Prostate gland (tissue), 2 donors: Measurements from ENCODE around the gene CUL4A. TPM values are rescaled to one million over a fixed set of nuclear protein-coding genes. Genes with fewer than 3 reads are reported as not detected.
"Not testable (repeated sequence)": the region's sequence is repeated elsewhere in the genome, so short reads cannot be mapped to it uniquely, and the experiment has no call there.

ENCODE experiments used
- DNase-seq: peaks from one replicate; pipeline ENCODE4 v3.0.0-alpha.2; 2019; ENCODE audit warnings: low spot score
- H3K27ac ChIP-seq, 2 donors: fragments of 200-600 bp; sonication (generic); 2 replicates each; pipeline ENCODE4 v1.5.1; 2017 to 2019
- H3K27me3 ChIP-seq: fragments of 200-600 bp; sonication (generic); replicated peaks from 2 replicates; pipeline ENCODE4 v1.5.1; 2019; ENCODE audit not compliant: insufficient read depth
- H3K36me3 ChIP-seq, 2 donors: fragments of 200-600 bp; sonication (generic); 1 replicate in 1 of 2; 2 replicates in 1 of 2; pipeline versions ENCODE4 v1.5.1 to v1.8.1; 2017 to 2019
- H3K4me1 ChIP-seq: fragments of 200-600 bp; sonication (generic); replicated peaks from 2 replicates; pipeline ENCODE4 v1.5.1; 2019
- H3K4me3 ChIP-seq, 2 donors: fragments of 200-600 bp; sonication (generic); 2 replicates each; pipeline ENCODE4 v1.5.1; 2017 to 2019
- H3K9me3 ChIP-seq: fragments of 200-600 bp; sonication (generic); 2 replicates; pipeline ENCODE4 v1.5.1; 2017
- CTCF ChIP-seq, 4 experiments: fragments of 200-600 bp in 2 of 4; fragments of 450-650 bp in 2 of 4; sonication (generic) in 2 of 4; IDR thresholded peaks; 1 replicate in 3 of 4; 2 replicates in 1 of 4; pipeline ENCODE4 v1.5.1; 2016 to 2019; ENCODE audit warnings: antibody characterized with exemption in 4 of 4, mild to moderate bottlenecking in 2 of 4, moderate library complexity in 2 of 4
- POLR2A ChIP-seq: fragments of 450-650 bp; IDR thresholded peaks from one replicate; pipeline ENCODE4 v1.6.1; 2016; ENCODE audit warnings: antibody characterized with exemption, mild to moderate bottlenecking
- POLR2AphosphoS5 ChIP-seq: sonication (generic); formaldehyde crosslinking; IDR thresholded peaks from one replicate; pipeline ENCODE4 v1.6.1; 2017; ENCODE audit warnings: antibody characterized with exemption
- WGBS: methylation state at CpG from one replicate; pipeline ENCODE4 v1.1.5; 2018; 5-methylcytosine and 5-hydroxymethylcytosine counted together
- intact Hi-C: fragments of 100-400 bp; cut with DNase I; formaldehyde crosslinking; loops from one replicate; pipeline ENCODE4 v1.14.2; 2022
- total RNA-seq, 2 donors: library from RNA; depleted of rRNA; stranded (reverse); fragments of >200 nt; gene quantifications; one replicate each; pipeline ENCODE4 v1.1.0, GENCODE V29; 2016

CUL4A gene
- total RNA-seq, 2 donors from 2014 or later: 103 to 185 TPM

GRCh38 chr13:113252516-113253095, 43.2 kb downstream of the CUL4A start:
- WGBS: 89% methylated on average over 11 of the region's 11 CpGs
- DNase-seq: no peak
- H3K4me3 ChIP-seq: no peak overlapping the region

GRCh38 chr13:113257908-113258307, 48.5 kb downstream of the CUL4A start:
- WGBS: 98% methylated on average over 6 of the region's 6 CpGs
- H3K27me3 ChIP-seq, H3K36me3 ChIP-seq, H3K4me1 ChIP-seq, H3K9me3 ChIP-seq, H3K27ac ChIP-seq, H3K4me3 ChIP-seq, intact Hi-C loops, DNase-seq: not testable (repeated sequence)

More at GRCh38 chr13:113252516-113253095, 43.2 kb downstream of the CUL4A start:
- intact Hi-C loops: no loop called here
- no peak for TF ChIP-seq POLR2AphosphoS5
- TF ChIP-seq POLR2A: no peak
- no peak for TF ChIP-seq CTCF (IDR thresholded peaks at IDR 0.05)
- Histone ChIP-seq H3K27ac (no peak overlapping the region), H3K9me3 (no peaks in the 10 kb centered on the region), H3K27me3 (no peaks in the 10 kb centered on the region), H3K36me3 (peaks cover 0 to 16% of the 10 kb centered on the region in 2 donors), H3K4me1 (no peaks in the 10 kb centered on the region)

- no peak overlapping the region for H3K27ac ChIP-seq
- TF ChIP-seq POLR2AphosphoS5 (no peak), POLR2A (no peak), CTCF (IDR thresholded peaks at IDR 0.05) (no peak)
- intact Hi-C loops: no loop called here
- 92% methylated on average over 5 of the region's 5 CpGs for WGBS
- no peaks in the 10 kb centered on the region for H3K4me1 ChIP-seq
- peaks cover 0 to 2% of the 10 kb centered on the region in 2 donors for H3K36me3 ChIP-seq
- no peak overlapping the region for H3K4me3 ChIP-seq
- no peaks in the 10 kb centered on the region for H3K9me3 ChIP-seq
- H3K27me3 ChIP-seq: no peaks in the 10 kb centered on the region
- DNase-seq: no peak
Observed at GRCh38 chr13:113258321-113259054, 49.1 kb downstream of the CUL4A start.

GRCh38 chr13:113260996-113261395, 51.6 kb downstream of the CUL4A start:
- no peak for TF ChIP-seq POLR2A
- no peak for TF ChIP-seq CTCF (IDR thresholded peaks at IDR 0.05)
- no peak for TF ChIP-seq POLR2AphosphoS5
- no peak overlapping the region for H3K27ac ChIP-seq
- no peak overlapping the region for H3K4me3 ChIP-seq
- no peaks in the 10 kb centered on the region for H3K9me3 ChIP-seq
- DNase-seq: no peak
- peaks cover 0 to 2% of the 10 kb centered on the region in 2 donors for H3K36me3 ChIP-seq
- H3K27me3 ChIP-seq: no peaks in the 10 kb centered on the region
- no peaks in the 10 kb centered on the region for H3K4me1 ChIP-seq
- WGBS: 90% methylated on average over 13 of the region's 13 CpGs
- intact Hi-C loops: no loop called here

GRCh38 chr13:113263016-113263415, 53.6 kb downstream of the CUL4A start:
- H3K27ac ChIP-seq, H3K4me3 ChIP-seq, intact Hi-C loops, H3K9me3 ChIP-seq, H3K4me1 ChIP-seq, H3K27me3 ChIP-seq, H3K36me3 ChIP-seq, DNase-seq: not testable (repeated sequence)
- 82% methylated on average over 14 of the region's 14 CpGs for WGBS
